HEK293 (cell line): ENCODE measurements around the gene VPS9D1.

ENCODE experiments used
- ZFHX2 ChIP-seq: fragments of 450-650 bp; formaldehyde crosslinking; conservative IDR thresholded peaks from 2 replicates; pipeline ENCODE4 v1.5.1; 2016; ENCODE audit warnings: missing biosample characterization, missing genetic modification characterization
- ZNF133 ChIP-seq: fragments of 450-650 bp; formaldehyde crosslinking; IDR thresholded peaks from 2 replicates; pipeline ENCODE4 v1.5.1; 2016; ENCODE audit warnings: missing biosample characterization, missing genetic modification characterization
- ZNF571 ChIP-seq: fragments of 450-650 bp; formaldehyde crosslinking; IDR thresholded peaks from 2 replicates; pipeline ENCODE4 v1.5.0; 2017; ENCODE audit warnings: missing biosample characterization, missing genetic modification characterization
- TF ChIP-seq, protein P1 (sequence below): fragments of 450-650 bp; formaldehyde crosslinking; IDR thresholded peaks from 2 replicates; pipeline ENCODE4 v1.5.1; 2016; ENCODE audit warnings: missing biosample characterization, missing genetic modification characterization

- TF ChIP-seq, protein P1, sequence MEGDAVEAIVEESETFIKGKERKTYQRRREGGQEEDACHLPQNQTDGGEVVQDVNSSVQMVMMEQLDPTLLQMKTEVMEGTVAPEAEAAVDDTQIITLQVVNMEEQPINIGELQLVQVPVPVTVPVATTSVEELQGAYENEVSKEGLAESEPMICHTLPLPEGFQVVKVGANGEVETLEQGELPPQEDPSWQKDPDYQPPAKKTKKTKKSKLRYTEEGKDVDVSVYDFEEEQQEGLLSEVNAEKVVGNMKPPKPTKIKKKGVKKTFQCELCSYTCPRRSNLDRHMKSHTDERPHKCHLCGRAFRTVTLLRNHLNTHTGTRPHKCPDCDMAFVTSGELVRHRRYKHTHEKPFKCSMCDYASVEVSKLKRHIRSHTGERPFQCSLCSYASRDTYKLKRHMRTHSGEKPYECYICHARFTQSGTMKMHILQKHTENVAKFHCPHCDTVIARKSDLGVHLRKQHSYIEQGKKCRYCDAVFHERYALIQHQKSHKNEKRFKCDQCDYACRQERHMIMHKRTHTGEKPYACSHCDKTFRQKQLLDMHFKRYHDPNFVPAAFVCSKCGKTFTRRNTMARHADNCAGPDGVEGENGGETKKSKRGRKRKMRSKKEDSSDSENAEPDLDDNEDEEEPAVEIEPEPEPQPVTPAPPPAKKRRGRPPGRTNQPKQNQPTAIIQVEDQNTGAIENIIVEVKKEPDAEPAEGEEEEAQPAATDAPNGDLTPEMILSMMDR, result no peak
- TF ChIP-seq ZNF133 (tag by site-specific recombination) (no peak), ZNF571 (tag by site-specific recombination) (no peak), ZFHX2 (no peak)
Measured at GRCh38 chr16:89661215-89661614, 59.5 kb downstream of the VPS9D1 start.
